Colonic mucosa (tissue), 4 donors: Measurements from ENCODE around the gene ADCY10. TPM values are rescaled to one million over a fixed set of nuclear protein-coding genes. Genes with fewer than 3 reads are reported as not detected.

Experiments used
- DNase-seq: peaks from one replicate; pipeline ENCODE4 v3.0.0-alpha.2; 2020
- H3K27ac ChIP-seq: fragments of 200-600 bp; one replicate; pipeline ENCODE4 v1.8.0; 2021
- H3K27me3 ChIP-seq: fragments of 200-600 bp; one replicate; pipeline ENCODE4 v1.8.0; 2021
- H3K36me3 ChIP-seq: fragments of 200-600 bp; one replicate; pipeline ENCODE4 v1.8.0; 2021
- H3K4me1 ChIP-seq: fragments of 200-600 bp; one replicate; pipeline ENCODE4 v1.8.0; 2021; ENCODE audit warnings: mild to moderate bottlenecking
- H3K4me3 ChIP-seq: fragments of 200-600 bp; one replicate; pipeline ENCODE4 v1.8.0; 2021
- H3K9ac ChIP-seq, 2 donors: one replicate each; pipeline ENCODE4 v1.7.0; 2013; ENCODE audit warnings: control low read depth in 2 of 2, low read depth in 2 of 2, low read length in 2 of 2
- H3K9me3 ChIP-seq: fragments of 200-600 bp; one replicate; pipeline ENCODE4 v1.8.0; 2021
- CTCF ChIP-seq: fragments of 200-600 bp; IDR thresholded peaks from one replicate; pipeline ENCODE4 v1.8.0; 2022; ENCODE audit warnings: antibody characterized with exemption, mild to moderate bottlenecking
- intact Hi-C: fragments of 100-400 bp; cut with DNase I; formaldehyde crosslinking; loops from one replicate; pipeline ENCODE4 v1.14.1; 2022
- total RNA-seq, 2 donors: library from RNA; stranded (reverse); fragmentation: NEBNext Ultra II Directional in 1 of 2; extraction: Animal tissue kit (Norgen Biotek cat#: 25700) in 1 of 2; gene quantifications; one replicate each; pipeline ENCODE4 v1.2.1, GENCODE V29; 2021
- donor health status: healthy.
- donor health status: DM: no; HTN: no; CAD: no.
- donor health status: DM: no; HTN: no; CAD: no.

The ADCY10 gene
- total RNA-seq, 2 donors from 2014 or later = 0.64 to 1.6 TPM

DNA sequence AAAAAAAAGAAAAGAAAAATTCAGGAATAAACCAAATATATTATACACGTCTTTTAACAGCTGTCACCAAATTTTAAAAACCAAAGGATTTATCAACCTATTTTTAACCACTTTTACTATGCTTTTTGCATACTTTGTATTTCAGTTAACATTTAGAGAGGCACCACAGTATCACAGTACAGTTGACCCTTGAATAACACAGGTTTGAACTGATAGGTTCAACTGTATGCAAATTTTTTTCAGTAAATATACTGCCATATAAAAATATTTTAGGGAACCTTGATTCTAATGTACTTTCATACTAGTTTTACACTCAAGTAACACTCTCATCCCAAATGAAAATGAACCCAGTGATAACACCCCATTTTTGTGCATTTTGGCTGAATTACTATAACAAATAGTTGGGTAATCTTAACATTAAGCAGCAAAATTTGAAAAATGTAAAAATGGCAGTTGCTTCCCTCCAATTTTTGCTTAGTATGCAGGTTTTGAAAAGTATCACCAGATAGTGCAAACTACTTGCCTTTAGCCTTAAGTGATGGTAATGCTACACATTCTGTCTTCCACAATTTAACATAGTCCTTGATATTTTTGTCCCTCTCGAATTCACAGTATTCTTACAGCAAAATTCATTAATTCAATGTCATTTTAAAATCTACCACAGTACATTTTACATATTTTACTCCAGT lies 10.8 kb upstream of the ADCY10 start:
- H3K9ac ChIP-seq = no peak overlapping the region
- H3K4me1 ChIP-seq = no peaks in the 10 kb centered on the region
- H3K4me3 ChIP-seq = no peak overlapping the region
- H3K36me3 ChIP-seq = no peaks in the 10 kb centered on the region
- intact Hi-C loops = no loop called here
- TF ChIP-seq CTCF = no peak
- no peaks in the 10 kb centered on the region for H3K9me3 ChIP-seq
- no peak overlapping the region for H3K27ac ChIP-seq
- no peak for DNase-seq
- H3K27me3 ChIP-seq = no peaks in the 10 kb centered on the region

DNA sequence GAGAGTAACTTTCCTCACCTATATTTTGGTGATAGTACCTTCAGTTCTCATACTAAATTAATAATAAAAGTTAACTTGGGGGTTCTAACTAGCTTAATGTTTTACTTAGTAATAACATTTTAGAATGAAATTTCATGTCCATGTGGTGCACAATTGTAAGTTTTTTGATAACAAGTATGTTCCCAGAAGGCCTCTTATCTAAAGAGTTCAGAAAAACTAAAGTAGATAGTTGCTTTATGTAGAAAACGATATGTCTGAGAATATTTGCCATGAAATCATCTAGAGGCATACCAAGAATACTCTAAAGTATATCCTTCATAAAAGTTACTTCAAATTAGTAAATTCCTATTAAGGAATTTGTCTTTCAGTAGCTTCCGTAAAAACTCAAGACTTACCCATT lies 10.2 kb upstream of the ADCY10 start:
- H3K4me1 ChIP-seq = no peaks in the 10 kb centered on the region
- no peak overlapping the region for H3K27ac ChIP-seq
- H3K9me3 ChIP-seq = no peaks in the 10 kb centered on the region
- intact Hi-C loops = no loop called here
- H3K36me3 ChIP-seq = no peaks in the 10 kb centered on the region
- H3K9ac ChIP-seq = no peak overlapping the region
- no peak overlapping the region for H3K4me3 ChIP-seq
- DNase-seq = no peak
- no peak for TF ChIP-seq CTCF
- H3K27me3 ChIP-seq = no peaks in the 10 kb centered on the region

- no peaks in the 10 kb centered on the region for H3K27me3 ChIP-seq
- no peaks in the 10 kb centered on the region for H3K4me1 ChIP-seq
- no peak for TF ChIP-seq CTCF
- H3K9ac ChIP-seq = no peak overlapping the region
- intact Hi-C loops = no loop called here
- H3K4me3 ChIP-seq = no peak overlapping the region
- no peaks in the 10 kb centered on the region for H3K9me3 ChIP-seq
- DNase-seq = no peak
- no peaks in the 10 kb centered on the region for H3K36me3 ChIP-seq
- no peak overlapping the region for H3K27ac ChIP-seq
Observed at GRCh38 chr1:167923324-167924056, 9.6 kb upstream of the ADCY10 start.

- H3K4me1 ChIP-seq = no peaks in the 10 kb centered on the region
- no peaks in the 10 kb centered on the region for H3K9me3 ChIP-seq
- no peak for DNase-seq
- TF ChIP-seq CTCF = no peak
- H3K27me3 ChIP-seq = no peaks in the 10 kb centered on the region
- H3K27ac ChIP-seq = no peak overlapping the region
- no peak overlapping the region for H3K9ac ChIP-seq
- no peak overlapping the region for H3K4me3 ChIP-seq
- intact Hi-C loops = no loop called here
- H3K36me3 ChIP-seq = no peaks in the 10 kb centered on the region
Observed at GRCh38 chr1:167922611-167923074, 8.7 kb upstream of the ADCY10 start.

GRCh38 chr1:167922023-167922422 lies 8.1 kb upstream of the ADCY10 start:
- Histone ChIP-seq H3K9ac (no peak overlapping the region), H3K27ac (no peak overlapping the region), H3K36me3 (no peaks in the 10 kb centered on the region), H3K9me3 (no peaks in the 10 kb centered on the region), H3K4me1 (no peaks in the 10 kb centered on the region), H3K27me3 (no peaks in the 10 kb centered on the region), H3K4me3 (no peak overlapping the region)
- intact Hi-C loops = no loop called here
- DNase-seq = no peak
- no peak for TF ChIP-seq CTCF
